GM08714 (cell line): ENCODE measurements around the gene TAB2.
"Not testable (repeated sequence)": the region's sequence is repeated elsewhere in the genome, so short reads cannot be mapped to it uniquely, and the experiment has no call there.

Experiments used
- H3K4me3 ChIP-seq: fragments of 200-500 bp; sonication (Bioruptor generic); 2 replicates; pipeline ENCODE4 v1.5.1; 2014; ENCODE audit warnings: mild to moderate bottlenecking, low read length, inconsistent platforms
- ZNF274 ChIP-seq: IDR thresholded peaks from 2 replicates; pipeline ENCODE4 v1.6.1; 2012; ENCODE audit warnings: mild to moderate bottlenecking, low read depth, low read length

TAB2 gene

DNA sequence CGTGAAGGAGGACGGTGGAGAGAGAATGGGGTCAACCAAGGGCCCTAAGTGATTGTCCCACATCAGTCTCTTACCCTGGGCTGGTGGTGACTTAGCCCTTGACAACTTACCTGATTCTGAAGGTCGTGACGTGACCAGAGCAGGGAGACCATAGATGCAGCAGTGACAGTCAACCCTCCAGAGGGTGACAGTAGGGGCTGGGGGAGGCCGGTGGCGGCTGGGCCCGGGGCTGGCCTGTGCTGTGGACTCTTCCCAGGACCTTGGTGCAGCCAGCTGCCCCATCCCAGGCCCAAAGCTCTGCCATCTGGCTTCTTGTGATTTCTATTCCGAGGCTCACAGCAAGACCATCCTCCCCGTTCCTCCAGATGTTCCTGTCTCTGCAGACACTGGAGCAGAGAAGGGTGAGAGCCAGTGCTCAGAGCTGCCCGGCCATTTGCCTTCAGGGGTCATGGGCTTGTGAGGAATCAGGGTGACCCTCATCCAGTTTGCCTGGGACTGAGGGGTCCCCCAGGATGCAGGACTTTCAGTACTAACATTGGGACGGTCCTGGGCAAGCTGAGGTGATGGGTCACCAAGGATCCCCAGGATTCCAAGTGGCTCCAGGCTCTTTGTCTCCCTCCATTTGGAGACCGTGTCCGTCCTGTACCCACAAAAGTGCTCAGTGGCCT is 118.5 kb downstream of the TAB2 start:
- TF ChIP-seq ZNF274 = no peak
- no peak overlapping the region for H3K4me3 ChIP-seq

DNA sequence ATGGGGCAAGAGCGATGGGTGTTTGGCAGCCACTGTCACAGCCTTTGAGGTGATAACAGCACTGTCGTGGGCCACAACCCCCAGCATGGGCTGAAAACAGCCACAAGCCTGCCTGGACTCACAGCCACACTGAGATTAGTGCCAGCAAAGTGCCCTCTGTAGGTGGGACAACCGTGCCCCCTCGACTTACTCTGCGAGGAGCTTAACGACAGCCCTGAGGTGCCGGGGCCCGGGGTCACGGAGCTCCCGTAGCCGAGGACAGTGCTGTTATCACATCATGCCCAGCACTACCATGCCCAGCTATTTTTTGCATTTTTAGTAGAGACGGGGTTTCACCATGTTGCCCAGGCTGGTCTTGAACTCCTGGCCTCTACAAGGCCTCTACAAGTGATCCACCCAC is 119.1 kb downstream of the TAB2 start:
- H3K4me3 ChIP-seq = no peak overlapping the region
- no peak for TF ChIP-seq ZNF274

DNA sequence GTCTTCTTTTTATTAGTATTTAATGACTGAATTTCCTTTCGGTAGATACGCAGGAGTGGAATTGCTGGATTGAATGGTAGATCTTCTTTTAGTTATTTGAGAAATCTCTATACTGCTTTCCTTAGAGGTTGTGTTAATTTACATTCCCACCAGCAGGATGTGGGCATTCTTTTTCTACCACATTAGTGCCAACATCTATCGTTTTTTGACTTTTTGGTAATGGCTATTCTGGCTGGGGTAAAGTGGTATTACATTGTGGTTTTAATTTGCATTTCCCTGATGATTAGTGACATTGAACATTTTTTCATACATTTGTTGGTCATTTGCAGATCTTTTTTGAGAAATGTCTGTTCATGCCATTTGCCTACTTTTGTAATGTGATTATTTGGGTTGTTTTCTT is 119.7 kb downstream of the TAB2 start:
- no peak for TF ChIP-seq ZNF274
- H3K4me3 ChIP-seq = no peak overlapping the region

DNA sequence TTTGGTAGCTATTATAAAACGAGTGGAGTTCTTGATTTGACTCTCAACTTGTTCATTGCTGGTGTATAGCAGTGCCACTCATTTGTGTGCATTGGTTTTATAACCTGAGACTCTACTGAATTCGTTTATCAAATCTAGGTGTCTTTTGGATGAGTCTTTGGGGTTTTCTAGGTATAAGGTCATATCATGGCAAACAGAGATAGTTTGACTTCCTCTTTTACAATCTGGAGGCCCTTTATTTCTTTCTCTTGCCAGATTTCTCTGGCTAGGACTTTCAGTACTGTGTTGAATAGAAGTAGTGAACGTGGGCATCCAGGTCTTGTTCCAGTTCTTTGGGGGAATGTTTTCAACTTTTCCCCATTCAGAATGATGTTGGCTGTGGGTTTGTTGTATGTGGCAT is 121.3 kb downstream of the TAB2 start:
- H3K4me3 ChIP-seq = no peak overlapping the region
- TF ChIP-seq ZNF274 = no peak

DNA sequence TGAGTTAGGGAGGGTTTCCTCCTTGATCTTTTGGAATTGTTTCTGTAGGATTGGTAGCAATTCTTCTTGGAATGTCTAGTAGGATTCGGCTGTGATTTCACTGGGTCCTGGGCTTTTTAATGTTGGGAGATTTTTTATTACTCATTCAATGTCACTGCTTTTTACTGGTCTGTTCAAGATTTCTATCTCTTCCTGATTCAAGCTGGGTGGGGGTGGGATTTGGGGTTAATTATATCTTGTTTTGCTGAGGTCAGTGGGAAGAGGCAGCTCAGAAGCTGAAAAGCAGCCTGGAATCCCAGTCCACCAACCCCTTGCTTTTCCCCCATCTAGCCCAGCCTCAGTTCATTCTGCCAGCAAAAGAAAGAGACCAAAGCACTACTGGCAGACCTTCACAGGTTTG is 122.1 kb downstream of the TAB2 start:
- TF ChIP-seq ZNF274 = no peak
- H3K4me3 ChIP-seq = no peak overlapping the region

DNA sequence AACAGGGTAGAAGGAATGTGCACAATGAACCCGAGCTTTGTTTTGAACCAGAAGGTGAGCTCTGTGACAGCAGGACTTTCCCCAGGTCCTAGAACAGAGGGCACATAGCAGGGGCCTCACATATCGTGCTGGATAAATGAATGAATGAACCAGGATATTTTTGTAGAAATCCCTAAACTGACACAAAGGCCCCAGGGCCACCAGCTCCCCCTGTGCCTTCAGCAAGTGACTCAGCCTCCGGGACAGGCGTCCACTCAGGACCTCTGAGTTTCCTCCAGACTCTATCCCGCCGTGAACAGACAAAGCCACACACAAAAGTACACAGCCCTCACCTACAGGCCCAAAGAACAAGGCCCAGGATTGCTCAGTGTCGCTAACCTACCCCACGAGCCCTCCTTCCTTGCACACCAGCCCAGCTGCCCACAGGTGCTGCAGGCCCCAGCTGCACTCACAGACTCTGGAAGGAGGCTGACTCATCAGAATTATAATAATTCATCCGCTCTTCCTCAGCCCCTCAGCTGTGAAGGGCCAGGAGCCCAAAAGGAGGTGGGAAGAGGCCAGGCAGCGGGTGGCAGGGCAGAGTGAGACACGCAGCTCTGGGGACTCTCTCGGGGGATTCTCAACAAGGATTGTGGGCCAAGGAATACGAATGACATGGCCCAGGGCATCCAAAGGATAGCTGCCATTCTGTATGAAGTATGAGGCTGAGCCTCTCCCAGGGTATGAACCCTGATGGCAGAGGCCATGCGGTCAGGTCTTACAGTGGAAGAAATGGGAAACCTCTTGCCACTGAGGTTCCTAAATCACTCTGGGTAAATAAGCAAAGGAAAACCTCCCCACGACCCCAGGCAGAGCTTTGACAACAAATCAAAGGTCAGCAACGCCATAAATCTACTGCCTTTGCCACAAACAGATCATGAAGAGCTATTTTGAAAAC is 123.5 kb downstream of the TAB2 start:
- no peak for TF ChIP-seq ZNF274
- H3K4me3 ChIP-seq = no peak overlapping the region

DNA sequence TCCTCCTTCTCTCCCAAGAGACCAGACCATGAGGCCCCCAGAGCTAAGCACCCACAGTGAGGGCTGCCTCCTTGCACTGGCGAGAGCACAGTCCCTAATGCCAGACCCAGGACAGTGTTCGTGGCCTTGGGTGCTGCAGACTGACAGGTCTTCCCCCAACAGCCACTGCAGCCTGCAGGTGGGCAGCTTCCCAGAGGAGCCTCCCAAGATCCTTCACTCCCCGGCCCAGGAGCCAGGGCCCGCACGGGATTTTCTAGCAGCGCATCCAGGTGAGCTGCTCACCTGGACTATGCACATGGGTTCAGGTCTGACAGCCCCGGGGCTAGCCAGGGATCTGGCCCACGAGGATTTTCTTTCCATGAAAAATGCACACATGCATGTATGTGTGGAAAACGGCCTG is 124.2 kb downstream of the TAB2 start:
- no peak for TF ChIP-seq ZNF274
- H3K4me3 ChIP-seq = no peak overlapping the region

DNA sequence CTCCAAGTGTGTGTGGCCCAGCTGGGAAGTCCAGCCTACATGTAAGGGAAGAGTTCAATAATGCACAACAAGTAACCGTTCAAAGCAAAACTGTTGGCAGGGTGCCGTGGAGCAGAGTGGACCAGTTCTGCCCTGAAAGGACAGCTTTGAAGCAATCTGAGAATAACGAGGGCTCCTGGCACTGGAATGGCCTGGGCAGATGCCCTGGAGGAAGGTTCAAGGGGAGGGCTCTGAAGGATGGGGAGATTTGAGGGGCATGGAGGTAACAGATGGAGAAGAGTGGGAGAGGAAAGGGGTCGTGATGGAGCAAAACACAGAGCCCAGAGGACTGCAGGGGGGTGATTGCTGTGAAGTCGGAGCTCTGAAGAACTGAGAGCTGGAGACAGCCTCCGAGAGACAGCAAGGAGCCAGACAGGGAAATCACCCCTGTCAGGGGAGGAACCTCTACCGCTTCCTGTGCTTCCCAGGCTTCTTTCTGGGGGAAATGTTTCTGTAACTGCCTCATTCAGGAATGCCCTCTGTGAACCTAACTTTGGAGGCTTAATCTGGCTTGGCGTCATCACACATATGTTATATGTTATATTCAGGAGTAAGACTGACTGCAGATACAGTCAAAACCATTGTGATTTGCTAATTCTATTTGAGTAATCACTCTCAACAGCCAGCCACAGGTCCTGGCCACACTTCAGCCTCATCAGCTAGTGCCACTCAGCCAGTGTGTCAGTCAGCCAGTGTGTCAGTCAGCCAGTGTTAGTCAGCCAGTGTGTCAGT is 126.1 kb downstream of the TAB2 start:
- no peak overlapping the region for H3K4me3 ChIP-seq
- TF ChIP-seq ZNF274 = no peak

DNA sequence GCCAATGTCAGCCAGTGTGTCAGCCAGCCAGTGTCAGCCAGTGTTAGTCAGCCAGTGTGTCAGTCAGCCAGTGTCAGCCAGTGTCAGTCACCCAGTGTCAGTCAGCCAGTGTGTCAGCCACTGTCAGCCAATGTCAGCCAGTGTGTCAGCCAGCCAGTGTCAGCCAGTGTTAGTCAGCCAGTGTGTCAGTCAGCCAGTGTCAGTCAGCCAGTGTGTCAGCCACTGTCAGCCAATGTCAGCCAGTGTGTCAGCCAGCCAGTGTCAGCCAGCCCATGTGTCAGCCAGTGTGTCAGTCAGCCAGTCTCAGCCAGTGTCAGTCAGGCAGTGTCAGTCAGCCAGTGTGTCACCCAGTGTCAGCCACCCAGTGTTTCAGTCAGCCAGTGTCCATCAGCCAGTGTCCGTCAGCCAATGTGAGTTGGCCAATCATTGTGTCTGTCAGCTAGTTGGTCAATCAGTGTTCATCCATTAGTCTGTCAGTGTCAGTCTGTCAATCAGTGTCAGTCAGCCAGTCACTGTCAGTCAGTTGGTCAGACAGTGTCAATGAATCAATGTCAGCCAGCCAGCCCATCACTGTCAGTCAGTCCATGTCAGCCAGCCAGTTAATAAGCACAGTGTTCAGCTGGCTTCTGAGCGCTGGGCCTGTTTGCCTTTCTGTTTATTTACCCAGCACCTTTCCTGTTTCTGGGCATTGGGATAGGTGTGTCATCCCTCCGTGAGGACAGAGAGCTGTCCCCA is 127.0 kb downstream of the TAB2 start:
- not testable (repeated sequence) for H3K4me3 ChIP-seq

DNA sequence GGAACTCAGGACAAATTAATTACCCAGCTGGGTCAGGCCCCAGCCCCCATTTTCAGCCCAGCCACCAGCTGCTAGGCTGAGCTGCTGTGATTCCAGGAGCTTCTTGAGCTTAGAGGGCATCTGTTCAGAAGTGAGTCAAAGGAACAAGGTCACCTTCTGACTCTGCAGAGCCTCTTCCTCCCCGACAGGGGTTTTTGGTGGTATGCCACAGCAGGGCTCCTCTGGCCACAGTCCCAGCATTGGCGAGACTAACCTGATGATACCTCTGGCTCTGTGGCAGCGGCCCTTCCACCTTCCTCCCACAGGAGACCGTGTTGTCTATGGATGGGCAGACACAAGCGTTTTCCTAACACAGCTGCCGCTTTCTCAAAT is 127.6 kb downstream of the TAB2 start:
- no peak for TF ChIP-seq ZNF274

DNA sequence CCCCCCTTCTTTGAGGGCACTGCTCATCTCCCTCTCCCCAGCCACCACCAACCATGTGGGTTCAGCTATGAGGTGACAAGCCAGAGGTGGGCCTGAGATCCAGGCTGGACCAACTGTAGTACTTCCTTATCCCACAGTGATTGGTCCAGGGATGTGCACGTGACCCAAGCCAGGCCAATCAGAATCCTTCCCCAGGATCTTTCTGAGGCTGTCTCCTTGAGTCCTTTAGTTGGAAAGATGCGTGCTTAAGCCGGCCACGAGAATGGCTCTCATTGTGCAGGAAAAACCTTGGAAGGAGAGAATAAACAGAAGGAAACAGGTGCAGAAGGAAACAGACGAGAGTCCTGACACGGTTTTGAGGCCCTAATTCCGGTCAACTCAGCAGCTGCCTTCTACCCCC is 128.1 kb downstream of the TAB2 start:
- no peak for TF ChIP-seq ZNF274

More for the DNA sequence above, 127.6 kb downstream of the TAB2 start:
- no peak overlapping the region for H3K4me3 ChIP-seq

DNA sequence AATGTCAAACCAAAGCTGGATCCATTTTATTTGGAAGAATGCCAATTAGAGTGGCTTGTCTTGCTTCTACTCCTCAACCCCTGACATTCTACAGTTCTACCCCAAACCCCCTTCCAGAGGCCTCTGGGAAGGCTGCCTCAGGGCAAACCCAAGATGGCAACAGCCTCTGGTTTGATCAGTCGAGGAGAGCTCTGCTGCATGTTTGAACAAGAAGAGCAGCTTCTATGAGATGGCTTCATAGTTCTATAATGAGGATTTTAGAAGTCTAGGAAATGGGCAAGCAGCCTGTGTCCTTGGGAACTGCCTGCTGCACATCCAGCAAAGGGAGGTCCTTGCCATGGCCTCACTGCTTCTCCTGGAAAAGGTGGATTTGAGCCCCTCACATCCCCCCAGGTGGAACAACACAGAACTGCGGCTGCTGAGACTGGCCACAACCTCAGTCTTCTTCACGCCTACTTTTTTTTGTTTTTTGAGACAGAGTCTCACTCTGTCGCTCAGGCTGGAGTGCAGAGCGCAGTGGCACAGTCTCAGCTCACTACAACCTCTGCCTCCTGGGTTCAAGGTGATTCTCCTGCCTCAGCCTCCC is 129.4 kb downstream of the TAB2 start:
- no peak overlapping the region for H3K4me3 ChIP-seq

More for the DNA sequence above, 128.1 kb downstream of the TAB2 start:
- H3K4me3 ChIP-seq = no peak overlapping the region

DNA sequence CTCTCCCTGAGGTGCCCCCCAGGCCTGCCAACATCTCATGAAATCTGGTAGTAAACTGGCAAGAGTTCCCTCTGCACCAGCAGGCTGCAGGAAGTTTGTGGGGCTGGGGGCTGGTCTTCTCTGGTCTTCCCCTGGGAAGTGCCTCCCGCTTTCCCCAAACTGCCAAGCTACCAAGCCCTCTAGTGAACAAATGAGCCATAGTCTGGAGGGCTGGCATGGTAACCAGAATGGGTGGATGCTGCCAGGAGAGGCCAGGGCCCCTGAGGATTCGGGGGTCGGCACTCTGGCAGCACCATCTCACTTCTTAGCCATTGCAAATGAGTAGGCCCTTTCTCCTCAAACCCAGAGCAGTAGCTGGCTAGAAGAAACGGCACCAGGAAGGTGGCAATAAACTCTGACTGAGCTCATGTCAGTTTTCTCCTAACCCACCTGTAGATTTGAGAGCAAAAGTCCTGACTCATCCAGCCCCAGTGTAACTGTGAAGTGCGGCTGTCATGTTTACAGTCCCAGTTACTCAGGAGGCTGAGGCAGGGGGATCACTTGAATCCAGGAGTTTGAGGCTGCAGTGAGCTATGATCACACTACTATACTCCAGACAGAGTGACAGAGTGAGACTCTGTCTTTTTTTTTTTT is 131.4 kb downstream of the TAB2 start:
- no peak overlapping the region for H3K4me3 ChIP-seq
- TF ChIP-seq ZNF274 = no peak

More for the DNA sequence above, 129.4 kb downstream of the TAB2 start:
- TF ChIP-seq ZNF274 = no peak
